ENCODE measurements around the gene PI4K2B. TPM values are rescaled to one million over a fixed set of nuclear protein-coding genes. Genes with fewer than 3 reads are reported as not detected.

Gene PI4K2B
- total RNA-seq = 10 to 100 TPM; 15.6 to 16.1 TPM
- polyA plus RNA-seq (2013, experiment 1 of 2) = 8.2 TPM
- polyA plus RNA-seq (2013, experiment 2 of 2) = 8.8 TPM
- long read RNA-seq, experiment 1, partial matches to known transcripts = 2 of 10 reads
- long read RNA-seq, experiment 1, other reads (novel, unspliced or antisense) = 5 of 10 reads
- long read RNA-seq, experiment 2, transcript PI4K2B-201 (10 exons, 3,540 nt) = major isoform, 54 of 64 reads
- long read RNA-seq, experiment 2, partial matches to known transcripts = 1 of 64 reads
- long read RNA-seq, experiment 2, other reads (novel, unspliced or antisense) = 9 of 64 reads
- long read RNA-seq, experiment 3, partial matches to known transcripts = 0 of 4 reads
- long read RNA-seq, experiment 3, other reads (novel, unspliced or antisense) = 3 of 4 reads
- long read RNA-seq, experiment 4 = 0 reads

GRCh38 chr4:25233737-25234389 is at the start of gene PI4K2B:
TSS of gene PI4K2B (plus strand) at chr4:25234033. CDS start at chr4:25234164, 131 bp downstream.
- Histone ChIP-seq H3K27ac (ENCODE audit: low read depth, low read length) (no peak within 1 kb of the TSS), H3K9me3 (ENCODE audit: control insufficient read depth, low read length) (peaks cover 35% of the 10 kb centered on the region), H3K36me3 (ENCODE audit: control insufficient read depth, insufficient read depth, low read length) (peaks cover 9% of the 10 kb centered on the region), H3K4me1 (ENCODE audit: control insufficient read depth, insufficient read depth, low read length) (no peaks in the 10 kb centered on the region), H3K9ac (ENCODE audit: extremely low read depth, low read length, poor library complexity, severe bottlenecking) (peak within 1 kb of the TSS; percentile 71), H3K27me3 (ENCODE audit: control insufficient read depth, insufficient read depth, low read length, poor library complexity, severe bottlenecking) (no peaks in the 10 kb centered on the region), H3K4me3 (ENCODE audit: low read length) (peak within 1 kb of the TSS; percentile 94)
- 0% methylated on average over 7 to 72 of the region's 72 CpGs for WGBS, 2 experiments (ENCODE audit: insufficient coverage in 1 of 2, insufficient read length in 1 of 2)
- peaks cover 10% of the 10 kb centered on the region for H3K36me3 Mint-ChIP-seq (ENCODE audit: low read depth)
- H3K27me3 Mint-ChIP-seq (ENCODE audit: insufficient read depth) = peaks cover 6% of the 10 kb centered on the region
- H3K27ac Mint-ChIP-seq = peak within 1 kb of the TSS; percentile 72
- H3K4me1 Mint-ChIP-seq = peaks cover 5% of the 10 kb centered on the region
- H3K4me3 Mint-ChIP-seq = peak within 1 kb of the TSS; percentile 69
- H3K9me3 Mint-ChIP-seq = peaks cover 43% of the 10 kb centered on the region
- TF ChIP-seq, protein P1, sequence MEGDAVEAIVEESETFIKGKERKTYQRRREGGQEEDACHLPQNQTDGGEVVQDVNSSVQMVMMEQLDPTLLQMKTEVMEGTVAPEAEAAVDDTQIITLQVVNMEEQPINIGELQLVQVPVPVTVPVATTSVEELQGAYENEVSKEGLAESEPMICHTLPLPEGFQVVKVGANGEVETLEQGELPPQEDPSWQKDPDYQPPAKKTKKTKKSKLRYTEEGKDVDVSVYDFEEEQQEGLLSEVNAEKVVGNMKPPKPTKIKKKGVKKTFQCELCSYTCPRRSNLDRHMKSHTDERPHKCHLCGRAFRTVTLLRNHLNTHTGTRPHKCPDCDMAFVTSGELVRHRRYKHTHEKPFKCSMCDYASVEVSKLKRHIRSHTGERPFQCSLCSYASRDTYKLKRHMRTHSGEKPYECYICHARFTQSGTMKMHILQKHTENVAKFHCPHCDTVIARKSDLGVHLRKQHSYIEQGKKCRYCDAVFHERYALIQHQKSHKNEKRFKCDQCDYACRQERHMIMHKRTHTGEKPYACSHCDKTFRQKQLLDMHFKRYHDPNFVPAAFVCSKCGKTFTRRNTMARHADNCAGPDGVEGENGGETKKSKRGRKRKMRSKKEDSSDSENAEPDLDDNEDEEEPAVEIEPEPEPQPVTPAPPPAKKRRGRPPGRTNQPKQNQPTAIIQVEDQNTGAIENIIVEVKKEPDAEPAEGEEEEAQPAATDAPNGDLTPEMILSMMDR (conservative IDR thresholded peaks at IDR 0.05) = no peak
- peak; percentile 96 for DNase-seq

GRCh38 chr4:25184056-25184455 is 49.8 kb upstream of the PI4K2B start:
- no peak for DNase-seq
- Mint-ChIP-seq H3K27me3 (ENCODE audit: insufficient read depth) (no peaks in the 10 kb centered on the region), H3K9me3 (no peaks in the 10 kb centered on the region), H3K27ac (no peak overlapping the region), H3K4me1 (peaks cover 8% of the 10 kb centered on the region), H3K4me3 (no peak overlapping the region), H3K36me3 (ENCODE audit: low read depth) (no peaks in the 10 kb centered on the region)
- no peak overlapping the region for H3K9ac ChIP-seq (ENCODE audit: extremely low read depth, low read length, poor library complexity, severe bottlenecking)
- H3K36me3 ChIP-seq (ENCODE audit: control insufficient read depth, insufficient read depth, low read length) = no peaks in the 10 kb centered on the region
- no peak overlapping the region for H3K27ac ChIP-seq (ENCODE audit: low read depth, low read length)
- no peak overlapping the region for H3K4me3 ChIP-seq (ENCODE audit: low read length)
- peaks cover 6% of the 10 kb centered on the region for H3K4me1 ChIP-seq (ENCODE audit: control insufficient read depth, insufficient read depth, low read length)
- WGBS, 2 experiments (ENCODE audit: insufficient coverage in 1 of 2, insufficient read length in 1 of 2) = 90 to 98% methylated on average over 2 to 4 of the region's 4 CpGs
- TF ChIP-seq, protein P1 (conservative IDR thresholded peaks at IDR 0.05) = no peak
- no peaks in the 10 kb centered on the region for H3K9me3 ChIP-seq (ENCODE audit: control insufficient read depth, low read length)
- H3K27me3 ChIP-seq (ENCODE audit: control insufficient read depth, insufficient read depth, low read length, poor library complexity, severe bottlenecking) = no peaks in the 10 kb centered on the region

- 68 to 79% methylated on average over 2 of the region's 2 CpGs for WGBS, 2 experiments (ENCODE audit: insufficient coverage in 1 of 2, insufficient read length in 1 of 2)
- no peak overlapping the region for H3K4me3 Mint-ChIP-seq
- H3K36me3 ChIP-seq (ENCODE audit: control insufficient read depth, insufficient read depth, low read length) = no peaks in the 10 kb centered on the region
- no peak overlapping the region for H3K9ac ChIP-seq (ENCODE audit: extremely low read depth, low read length, poor library complexity, severe bottlenecking)
- H3K4me1 Mint-ChIP-seq = no peaks in the 10 kb centered on the region
- no peak overlapping the region for H3K27ac ChIP-seq (ENCODE audit: low read depth, low read length)
- no peaks in the 10 kb centered on the region for H3K4me1 ChIP-seq (ENCODE audit: control insufficient read depth, insufficient read depth, low read length)
- H3K36me3 Mint-ChIP-seq (ENCODE audit: low read depth) = no peaks in the 10 kb centered on the region
- H3K9me3 ChIP-seq (ENCODE audit: control insufficient read depth, low read length) = no peaks in the 10 kb centered on the region
- H3K4me3 ChIP-seq (ENCODE audit: low read length) = no peak overlapping the region
- no peaks in the 10 kb centered on the region for H3K27me3 Mint-ChIP-seq (ENCODE audit: insufficient read depth)
- DNase-seq = peak; percentile 59
- no peak overlapping the region for H3K27ac Mint-ChIP-seq
- TF ChIP-seq, protein P1 (conservative IDR thresholded peaks at IDR 0.05) = peak; percentile 60
- no peaks in the 10 kb centered on the region for H3K9me3 Mint-ChIP-seq
- H3K27me3 ChIP-seq (ENCODE audit: control insufficient read depth, insufficient read depth, low read length, poor library complexity, severe bottlenecking) = no peaks in the 10 kb centered on the region
Measured at GRCh38 chr4:25190407-25190806, 43.4 kb upstream of the PI4K2B start.

All from endodermal cell (in vitro differentiated cells).